HCT116 (cell line): ENCODE data around the gene AMBRA1. TPM values are rescaled to one million over a fixed set of nuclear protein-coding genes. Genes with fewer than 3 reads are reported as not detected.

Source experiments
- ATAC-seq: fragments of 200-7000 bp; cut with Tn5 transposase; 2 replicates; pipeline ENCODE4 v1.9.1; 2020; ENCODE audit warnings: mild to moderate bottlenecking, moderate library complexity
- BruUV-seq: library from RNA; stranded (reverse); fragments of 400-500 nt; replicated peaks from 2 replicates; lab custom pipeline; 2021; lab: Mats Ljungman, UMichigan
- CTCF ChIA-PET: fragments of 300-600 bp; sonication (Branson Sonifier 250); formaldehyde crosslinking; loops from one replicate; lab custom pipeline; 2021; ENCODE audit warnings: antibody characterized with exemption; lab: Charles Lee
- POLR2A ChIA-PET: fragments of 300-600, 350-600 bp; sonication (Branson Sonifier 250); formaldehyde crosslinking; loops from one replicate; lab custom pipeline; 2021; ENCODE audit warnings: antibody characterized with exemption; lab: Charles Lee
- RAD21 ChIA-PET, 2 experiments: fragments of 300-600 bp; sonication (Branson Sonifier 250); formaldehyde crosslinking; loops; one replicate each; lab custom pipeline; 2023; ENCODE audit warnings: low total read pairs in 2 of 2; ENCODE audit not compliant: uncharacterized antibody in 2 of 2, unreplicated experiment in 2 of 2, low non-redundant PET in 1 of 2; lab: Charles Lee
- DNase-seq: peaks from one replicate; pipeline ENCODE4 v3.0.0-alpha.2; 2010; ENCODE audit warnings: low read depth, low spot score
- H2AFZ ChIP-seq: fragments of 200-600 bp; shearing (Covaris generic), sonication (generic); 2 replicates; pipeline ENCODE4 v1.6.1; 2017; ENCODE audit warnings: low read depth, mixed run types, mixed read lengths, antibody characterized with exemption, low read length; ENCODE audit not compliant: poor library complexity, severe bottlenecking
- H3K27ac ChIP-seq: 2 replicates; pipeline ENCODE4 v1.5.1; 2012; ENCODE audit warnings: low read depth, low read length
- H3K27me3 ChIP-seq: fragments of 200-600 bp; sonication (generic); 2 replicates; pipeline ENCODE4 v1.6.1; 2016; ENCODE audit warnings: mixed run types, low read length, mixed read lengths; ENCODE audit not compliant: insufficient read depth
- H3K36me3 ChIP-seq, 2 experiments: fragments of 200-500 bp in 1 of 2; fragments of 200-600 bp in 1 of 2; sonication (Bioruptor generic) in 1 of 2; sonication (generic) in 1 of 2; 2 replicates each; pipeline versions ENCODE4 v1.5.1 to v1.6.1; 2014 to 2016; ENCODE audit warnings: low read length in 2 of 2, inconsistent platforms in 1 of 2, mixed read lengths in 1 of 2, mixed run types in 1 of 2; ENCODE audit not compliant: insufficient read depth in 2 of 2, control insufficient read depth in 1 of 2
- H3K4me1 ChIP-seq, 2 experiments: fragments of 200-600 bp in 1 of 2; sonication (generic) in 1 of 2; 2 replicates each; pipeline versions ENCODE4 v1.5.1 to v1.6.1; 2012 to 2017; ENCODE audit warnings: low read length in 2 of 2, inconsistent platforms in 1 of 2, mild to moderate bottlenecking in 1 of 2, mixed read lengths in 1 of 2, mixed run types in 1 of 2, moderate library complexity in 1 of 2; ENCODE audit not compliant: insufficient read depth in 2 of 2, control insufficient read depth in 1 of 2
- H3K4me2 ChIP-seq: fragments of 200-600 bp; sonication (generic); 2 replicates; pipeline ENCODE4 v1.6.1; 2017; ENCODE audit warnings: mixed run types, low read length, mixed read lengths
- H3K4me3 ChIP-seq, 2 experiments: fragments of 200-600 bp in 1 of 2; sonication (generic) in 1 of 2; replicated peaks in 1 of 2; 2 replicates each; pipeline ENCODE4 v1.5.1; 2011 to 2016; ENCODE audit warnings: low read length in 2 of 2, control low read depth in 1 of 2, low read depth in 1 of 2, mild to moderate bottlenecking in 1 of 2, mixed read lengths in 1 of 2, mixed run types in 1 of 2
- H3K79me2 ChIP-seq: fragments of 200-600 bp; sonication (generic); 2 replicates; pipeline ENCODE4 v1.6.1; 2017; ENCODE audit warnings: mild to moderate bottlenecking, mixed run types, low read length, moderate library complexity, mixed read lengths; ENCODE audit not compliant: insufficient read depth
- H3K9ac ChIP-seq: fragments of 200-600 bp; sonication (generic); 2 replicates; pipeline ENCODE4 v1.6.1; 2016; ENCODE audit warnings: low read length, mixed read lengths
- H3K9me2 ChIP-seq: fragments of 200-600 bp; sonication (generic), shearing (Covaris generic); 2 replicates; pipeline ENCODE4 v1.6.1; 2017; ENCODE audit warnings: mixed run types, mild to moderate bottlenecking, moderate library complexity; ENCODE audit not compliant: insufficient read depth
- H3K9me3 ChIP-seq, 2 experiments: fragments of 200-500 bp in 1 of 2; fragments of 200-600 bp in 1 of 2; sonication (Bioruptor generic) in 1 of 2; sonication (generic) in 1 of 2; 2 replicates each; pipeline ENCODE4 v1.6.1; 2014 to 2017; ENCODE audit warnings: low read length in 2 of 2, mixed read lengths in 2 of 2, inconsistent platforms in 1 of 2, low read depth in 1 of 2, mild to moderate bottlenecking in 1 of 2, mixed run types in 1 of 2, moderate library complexity in 1 of 2; ENCODE audit not compliant: control insufficient read depth in 1 of 2, insufficient read depth in 1 of 2
- H4K20me1 ChIP-seq: fragments of 200-600 bp; sonication (generic), shearing (Covaris generic); 2 replicates; pipeline ENCODE4 v1.6.1; 2017; ENCODE audit warnings: mixed run types, mild to moderate bottlenecking, moderate library complexity; ENCODE audit not compliant: insufficient read depth
- CBX3 ChIP-seq: IDR thresholded peaks from 2 replicates; pipeline ENCODE4 v1.6.1; 2012; ENCODE audit warnings: low read depth
- CEBPB ChIP-seq: IDR thresholded peaks from 2 replicates; pipeline ENCODE4 v1.6.1; 2012; ENCODE audit warnings: low read depth
- EGR1 ChIP-seq: IDR thresholded peaks from 2 replicates; pipeline ENCODE4 v1.6.1; 2012; ENCODE audit warnings: low read depth
- EZH2phosphoT487 ChIP-seq: fragments of 200-600 bp; IDR thresholded peaks from 2 replicates; pipeline ENCODE4 v1.6.1; 2018; ENCODE audit warnings: antibody characterized with exemption, borderline replicate concordance
- FOSL1 ChIP-seq: IDR thresholded peaks from 2 replicates; pipeline ENCODE4 v1.6.1; 2012; ENCODE audit warnings: low read depth
- POLR2A ChIP-seq: IDR thresholded peaks from 2 replicates; pipeline ENCODE4 v1.7.0; 2011; ENCODE audit warnings: borderline replicate concordance; ENCODE audit not compliant: insufficient read depth, insufficient read length; ENCODE audit errors: extremely low read depth
- POLR2AphosphoS5 ChIP-seq: IDR thresholded peaks from 2 replicates; pipeline ENCODE4 v1.6.1; 2011; ENCODE audit warnings: mild to moderate bottlenecking, low read depth, low read length, moderate library complexity
- SIN3A ChIP-seq: IDR thresholded peaks from 2 replicates; pipeline ENCODE4 v1.6.1; 2012; ENCODE audit warnings: low read depth
- SP1 ChIP-seq: IDR thresholded peaks from 2 replicates; pipeline ENCODE4 v1.6.1; 2012; ENCODE audit warnings: low read depth
- SRF ChIP-seq: IDR thresholded peaks from 2 replicates; pipeline ENCODE4 v1.6.1; 2012; ENCODE audit warnings: low read depth
- TCF7L2 ChIP-seq: IDR thresholded peaks from 2 replicates; pipeline ENCODE4 v1.7.0; 2011; ENCODE audit warnings: borderline replicate concordance, inconsistent platforms; ENCODE audit not compliant: insufficient read depth, insufficient read length; ENCODE audit errors: extremely low read depth
- YY1 ChIP-seq: IDR thresholded peaks from 2 replicates; pipeline ENCODE4 v1.6.1; 2011; ENCODE audit warnings: low read length, low read depth, moderate library complexity, mild to moderate bottlenecking; ENCODE audit not compliant: insufficient replicate concordance; ENCODE audit errors: extremely low read depth
- ZFX ChIP-seq: fragments of 450-650 bp; IDR thresholded peaks from 2 replicates; pipeline ENCODE4 v1.6.1; 2017
- ZNF274 ChIP-seq: fragments of 200-500 bp; sonication (Bioruptor generic); IDR thresholded peaks from 2 replicates; pipeline ENCODE4 v1.6.1; 2014; ENCODE audit warnings: mild to moderate bottlenecking, low read depth, low read length, inconsistent platforms
- intact Hi-C: fragments of 100-400 bp; cut with micrococcal nuclease; formaldehyde crosslinking; loops from 2 replicates; pipeline ENCODE4 v1.10.0; 2022
- total RNA-seq: library from RNA; stranded (reverse); gene quantifications from one replicate; pipeline ENCODE4 v1.2.1, GENCODE V29; 2021; ENCODE audit not compliant: unreplicated experiment
- TF ChIP-seq, protein P1 (sequence below): IDR thresholded peaks from 2 replicates; pipeline ENCODE4 v1.6.1; 2012
- TF ChIP-seq, protein P2 (sequence below), 3 experiments: fragments of 200-600 bp in 1 of 3; sonication (generic) in 1 of 3; IDR thresholded peaks in 2 of 3; conservative IDR thresholded peaks in 1 of 3; 2 replicates each; pipeline ENCODE4 v1.5.1; 2012 to 2017; ENCODE audit warnings: low read depth in 2 of 3, low read length in 2 of 3, antibody characterized with exemption in 1 of 3, borderline replicate concordance in 1 of 3, control low read depth in 1 of 3, mild to moderate bottlenecking in 1 of 3, mixed read lengths in 1 of 3, mixed run types in 1 of 3, moderate library complexity in 1 of 3; ENCODE audit not compliant: insufficient read depth in 1 of 3
- TF ChIP-seq, protein P3 (sequence below): IDR thresholded peaks from 2 replicates; pipeline ENCODE4 v1.6.1; 2011; ENCODE audit warnings: mild to moderate bottlenecking, low read length, moderate library complexity; ENCODE audit not compliant: insufficient replicate concordance; ENCODE audit errors: extremely low read depth
- TF ChIP-seq, protein P4 (sequence below): IDR thresholded peaks from 2 replicates; pipeline ENCODE4 v1.6.1; 2012

Gene AMBRA1
- total RNA-seq, 1 experiment from 2014 or later: 22.7 TPM

DNA sequence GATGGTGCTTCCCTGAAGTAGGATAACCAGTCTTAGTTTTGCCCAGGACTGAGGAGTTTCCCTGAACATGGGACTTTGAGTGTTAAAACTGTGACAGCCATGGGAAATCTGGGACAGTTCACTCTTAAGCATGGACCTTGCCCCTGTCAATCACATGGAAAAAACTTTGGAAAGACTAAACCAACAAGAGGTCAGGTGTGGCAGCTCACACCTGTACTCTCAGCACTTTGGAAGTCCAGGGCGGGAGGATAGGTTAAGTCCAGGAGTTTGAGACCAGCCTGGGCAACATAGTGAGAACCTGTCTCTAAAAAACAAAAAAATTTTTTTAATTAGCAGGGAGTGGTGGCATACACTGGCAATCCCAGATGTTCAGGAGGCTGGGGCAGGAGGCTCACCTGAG is 3.3 kb upstream of the AMBRA1 start:
- Histone ChIP-seq H4K20me1 (no peaks in the 10 kb centered on the region), H3K27ac (no peak overlapping the region), H3K9ac (no peak overlapping the region), H3K27me3 (no peaks in the 10 kb centered on the region), H3K4me2 (no peak overlapping the region), H3K36me3 (no peaks in the 10 kb centered on the region), H3K9me2 (no peaks in the 10 kb centered on the region), H3K4me3 (no peak overlapping the region), H2AFZ (no peak overlapping the region), H3K9me3 (no peaks in the 10 kb centered on the region), H3K79me2 (peaks cover 17% of the 10 kb centered on the region), H3K4me1 (peaks cover 3 to 17% of the 10 kb centered on the region in 2 experiments; a peak in 3 of 4 replicates)
- ATAC-seq: no peak
- no peak for DNase-seq
- ChIA-PET RAD21 (no interaction called here), CTCF (no interaction called here), POLR2A (no interaction called here)
- intact Hi-C loops: no loop called here
- TF ChIP-seq POLR2A (no peak), ZFX (no peak), EZH2phosphoT487 (no peak), SP1 (no peak), ZNF274 (no peak), YY1 (no peak), EGR1 (no peak), CBX3 (no peak), SRF (no peak), SIN3A (no peak), CEBPB (no peak), FOSL1 (no peak), POLR2AphosphoS5 (no peak), TCF7L2 (no peak)
- TF ChIP-seq, protein P1, sequence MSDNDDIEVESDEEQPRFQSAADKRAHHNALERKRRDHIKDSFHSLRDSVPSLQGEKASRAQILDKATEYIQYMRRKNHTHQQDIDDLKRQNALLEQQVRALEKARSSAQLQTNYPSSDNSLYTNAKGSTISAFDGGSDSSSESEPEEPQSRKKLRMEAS: no peak
- TF ChIP-seq, protein P2, sequence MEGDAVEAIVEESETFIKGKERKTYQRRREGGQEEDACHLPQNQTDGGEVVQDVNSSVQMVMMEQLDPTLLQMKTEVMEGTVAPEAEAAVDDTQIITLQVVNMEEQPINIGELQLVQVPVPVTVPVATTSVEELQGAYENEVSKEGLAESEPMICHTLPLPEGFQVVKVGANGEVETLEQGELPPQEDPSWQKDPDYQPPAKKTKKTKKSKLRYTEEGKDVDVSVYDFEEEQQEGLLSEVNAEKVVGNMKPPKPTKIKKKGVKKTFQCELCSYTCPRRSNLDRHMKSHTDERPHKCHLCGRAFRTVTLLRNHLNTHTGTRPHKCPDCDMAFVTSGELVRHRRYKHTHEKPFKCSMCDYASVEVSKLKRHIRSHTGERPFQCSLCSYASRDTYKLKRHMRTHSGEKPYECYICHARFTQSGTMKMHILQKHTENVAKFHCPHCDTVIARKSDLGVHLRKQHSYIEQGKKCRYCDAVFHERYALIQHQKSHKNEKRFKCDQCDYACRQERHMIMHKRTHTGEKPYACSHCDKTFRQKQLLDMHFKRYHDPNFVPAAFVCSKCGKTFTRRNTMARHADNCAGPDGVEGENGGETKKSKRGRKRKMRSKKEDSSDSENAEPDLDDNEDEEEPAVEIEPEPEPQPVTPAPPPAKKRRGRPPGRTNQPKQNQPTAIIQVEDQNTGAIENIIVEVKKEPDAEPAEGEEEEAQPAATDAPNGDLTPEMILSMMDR (IDR thresholded peaks at IDR 0.05 in 2 of 3, conservative IDR thresholded peaks at IDR 0.05 in 1 of 3; ENCODE audit: borderline replicate concordance in 1 of 3, insufficient read depth in 1 of 3, low read depth in 2 of 3, low read length in 2 of 3): no peak
- TF ChIP-seq, protein P3, sequence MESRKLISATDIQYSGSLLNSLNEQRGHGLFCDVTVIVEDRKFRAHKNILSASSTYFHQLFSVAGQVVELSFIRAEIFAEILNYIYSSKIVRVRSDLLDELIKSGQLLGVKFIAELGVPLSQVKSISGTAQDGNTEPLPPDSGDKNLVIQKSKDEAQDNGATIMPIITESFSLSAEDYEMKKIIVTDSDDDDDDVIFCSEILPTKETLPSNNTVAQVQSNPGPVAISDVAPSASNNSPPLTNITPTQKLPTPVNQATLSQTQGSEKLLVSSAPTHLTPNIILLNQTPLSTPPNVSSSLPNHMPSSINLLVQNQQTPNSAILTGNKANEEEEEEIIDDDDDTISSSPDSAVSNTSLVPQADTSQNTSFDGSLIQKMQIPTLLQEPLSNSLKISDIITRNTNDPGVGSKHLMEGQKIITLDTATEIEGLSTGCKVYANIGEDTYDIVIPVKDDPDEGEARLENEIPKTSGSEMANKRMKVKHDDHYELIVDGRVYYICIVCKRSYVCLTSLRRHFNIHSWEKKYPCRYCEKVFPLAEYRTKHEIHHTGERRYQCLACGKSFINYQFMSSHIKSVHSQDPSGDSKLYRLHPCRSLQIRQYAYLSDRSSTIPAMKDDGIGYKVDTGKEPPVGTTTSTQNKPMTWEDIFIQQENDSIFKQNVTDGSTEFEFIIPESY: no peak
- TF ChIP-seq, protein P4, sequence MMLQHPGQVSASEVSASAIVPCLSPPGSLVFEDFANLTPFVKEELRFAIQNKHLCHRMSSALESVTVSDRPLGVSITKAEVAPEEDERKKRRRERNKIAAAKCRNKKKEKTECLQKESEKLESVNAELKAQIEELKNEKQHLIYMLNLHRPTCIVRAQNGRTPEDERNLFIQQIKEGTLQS: no peak
- no TSS peak for BruUV-seq
